Thyroid gland (tissue), 4 donors: ENCODE measurements around the gene RPL31.

ENCODE experiments used
- CTCF ChIP-seq, 6 experiments: fragments of 200-600 bp in 3 of 6; fragments of 450-650 bp in 3 of 6; sonication (generic) in 3 of 6; IDR thresholded peaks; one replicate each; pipeline ENCODE4 v1.5.1; 2016 to 2019; ENCODE audit warnings: antibody characterized with exemption in 6 of 6, mild to moderate bottlenecking in 2 of 6, inconsistent platforms in 1 of 6, moderate library complexity in 1 of 6
- POLR2A ChIP-seq, 2 donors: fragments of 450-650 bp; IDR thresholded peaks; one replicate each; pipeline ENCODE4 v1.6.1; 2017; ENCODE audit warnings: antibody characterized with exemption in 2 of 2, mild to moderate bottlenecking in 2 of 2, moderate library complexity in 1 of 2

GRCh38 chr2:100989666-100990065 lies 12.4 kb upstream of the RPL31 start:
- no peak for TF ChIP-seq POLR2A (IDR thresholded peaks at IDR 0.05)
- TF ChIP-seq CTCF (IDR thresholded peaks at IDR 0.05): no peak
